DMS 273 treated with DMSO at 0.1 percent for 48 hours (cell line): ENCODE data around the gene PDZD2.
"Not testable (repeated sequence)": the region's sequence is repeated elsewhere in the genome, so short reads cannot be mapped to it uniquely, and the experiment has no call there.

ENCODE experiments used
- DNase-seq: peaks from one replicate; lab custom pipeline; 2025; lab: John Stamatoyannopoulos, UW

The PDZD2 gene

DNA sequence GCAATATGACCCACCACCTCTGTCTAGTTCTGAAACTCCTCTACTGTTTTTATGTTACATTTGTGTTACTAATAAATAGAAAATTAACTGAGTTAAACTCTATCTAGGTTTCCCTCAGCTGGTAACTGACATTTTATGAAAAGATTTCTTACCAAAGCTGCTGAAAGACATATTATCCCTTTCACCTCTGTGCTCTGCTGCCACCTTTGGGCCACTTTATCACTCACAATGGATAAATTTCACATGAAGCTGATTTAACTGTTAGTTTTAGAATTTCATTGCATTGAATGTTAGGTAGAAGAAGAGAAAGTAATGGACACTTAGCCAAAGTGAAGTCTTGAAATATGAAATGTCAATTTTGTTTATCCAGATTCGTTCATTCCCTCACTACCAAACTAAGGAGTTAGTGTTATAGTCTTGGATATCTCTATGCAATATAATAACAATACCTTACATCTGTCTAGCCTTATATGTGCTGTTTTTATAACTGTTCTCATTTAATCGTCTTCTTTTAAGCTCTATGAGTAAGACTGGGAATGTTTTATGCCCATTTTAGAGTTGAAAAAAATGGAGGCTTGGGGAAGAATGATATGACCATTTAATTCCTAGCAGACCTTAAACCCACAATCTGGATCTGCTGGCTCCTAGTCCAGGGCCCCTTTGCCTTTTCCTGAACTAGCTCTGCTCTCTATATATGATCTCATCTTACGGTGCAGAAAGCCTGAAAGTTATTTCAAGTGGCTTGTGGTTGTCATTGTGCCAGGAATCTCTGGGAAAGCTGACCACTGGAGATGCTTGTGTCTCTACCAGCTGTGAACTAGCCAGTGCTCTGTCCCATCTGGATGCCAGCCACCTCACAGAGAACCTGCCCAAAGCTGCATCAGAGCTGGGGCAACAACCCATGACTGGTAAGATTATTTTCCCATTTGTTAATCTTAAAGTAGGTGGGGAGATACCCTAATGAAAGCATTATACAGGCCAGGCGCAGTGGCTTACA lies 438.1 kb downstream of the PDZD2 start:
- DNase-seq = peak; percentile 16

DNA sequence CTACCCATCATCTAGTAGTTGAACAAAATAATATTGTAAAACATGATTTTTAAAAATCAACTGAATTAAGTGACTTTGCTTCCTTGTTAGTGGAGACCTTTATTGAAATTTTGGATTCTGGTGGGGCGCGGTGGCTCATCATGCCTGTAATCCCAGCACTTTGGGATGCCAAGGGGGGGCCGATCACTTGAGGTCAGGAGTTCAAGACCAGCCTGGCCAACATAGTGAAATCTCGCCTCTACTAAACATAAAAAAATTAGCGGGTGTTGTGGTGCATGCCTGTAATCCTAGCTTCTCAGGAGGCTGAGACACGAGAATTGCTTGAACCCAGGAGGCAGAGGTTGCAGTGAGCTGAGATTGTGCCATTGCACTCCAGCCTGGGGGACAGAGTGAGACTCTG lies 439.9 kb downstream of the PDZD2 start:
- DNase-seq = not testable (repeated sequence)

DNA sequence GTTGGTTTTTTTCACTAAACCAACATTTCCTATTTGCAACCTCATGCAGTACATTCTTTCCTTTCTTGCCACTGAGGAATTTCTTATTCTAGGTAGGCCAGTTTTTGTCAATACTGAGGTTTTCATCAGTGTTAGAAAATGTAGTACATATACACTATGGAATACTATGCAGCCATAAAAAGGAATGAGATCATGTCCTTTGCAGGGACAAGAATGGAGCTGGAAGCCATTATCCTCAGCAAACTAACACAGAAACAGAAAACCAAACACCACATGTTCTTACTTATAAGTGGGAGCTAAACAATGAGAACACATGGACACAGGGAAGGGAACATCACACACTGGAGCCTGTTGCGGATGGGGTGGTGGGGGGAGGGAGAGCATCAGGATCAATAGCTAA lies 441.6 kb downstream of the PDZD2 start:
- DNase-seq = not testable (repeated sequence)

DNA sequence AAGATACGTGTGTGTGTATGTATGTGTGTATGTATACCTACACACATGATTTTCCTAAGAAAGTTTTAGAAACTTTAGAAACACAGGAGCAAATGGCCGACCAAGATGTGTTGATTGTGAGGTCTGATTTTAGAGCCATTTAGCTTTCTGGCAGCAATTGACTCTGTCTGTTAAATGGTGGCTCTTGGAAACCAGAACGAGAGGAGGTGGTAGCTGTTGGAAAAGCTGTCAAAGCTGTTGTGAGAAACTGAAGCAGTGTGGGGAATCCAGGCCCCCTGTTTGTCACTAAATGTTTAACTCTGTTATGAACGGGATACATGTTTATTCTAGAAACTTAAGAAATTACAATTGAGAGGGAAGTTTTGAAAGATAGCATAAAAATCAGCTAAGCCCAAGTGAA lies 443.8 kb downstream of the PDZD2 start:
- DNase-seq = no peak

DNA sequence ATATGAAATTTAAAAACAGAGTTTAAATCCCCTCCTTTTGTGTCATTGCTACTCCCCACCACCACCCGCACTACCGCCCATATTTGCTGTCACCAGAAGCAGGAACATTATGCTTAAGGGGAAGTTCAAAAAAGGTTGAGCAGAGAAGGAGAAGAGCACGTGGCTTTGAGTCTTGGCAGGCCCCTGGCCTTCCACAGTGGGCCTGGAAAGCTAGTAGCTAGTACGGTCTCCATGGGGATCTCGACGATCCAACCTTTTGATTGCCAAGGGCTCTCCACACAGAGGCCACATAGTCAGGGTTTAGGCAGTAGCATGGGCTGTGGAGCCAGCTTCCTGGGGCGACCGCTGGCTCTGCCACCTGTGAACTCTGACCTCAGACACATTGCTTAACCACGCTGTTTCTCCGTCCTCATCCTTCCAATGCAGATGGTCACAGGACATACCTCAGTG lies 445.1 kb downstream of the PDZD2 start:
- no peak for DNase-seq

DNA sequence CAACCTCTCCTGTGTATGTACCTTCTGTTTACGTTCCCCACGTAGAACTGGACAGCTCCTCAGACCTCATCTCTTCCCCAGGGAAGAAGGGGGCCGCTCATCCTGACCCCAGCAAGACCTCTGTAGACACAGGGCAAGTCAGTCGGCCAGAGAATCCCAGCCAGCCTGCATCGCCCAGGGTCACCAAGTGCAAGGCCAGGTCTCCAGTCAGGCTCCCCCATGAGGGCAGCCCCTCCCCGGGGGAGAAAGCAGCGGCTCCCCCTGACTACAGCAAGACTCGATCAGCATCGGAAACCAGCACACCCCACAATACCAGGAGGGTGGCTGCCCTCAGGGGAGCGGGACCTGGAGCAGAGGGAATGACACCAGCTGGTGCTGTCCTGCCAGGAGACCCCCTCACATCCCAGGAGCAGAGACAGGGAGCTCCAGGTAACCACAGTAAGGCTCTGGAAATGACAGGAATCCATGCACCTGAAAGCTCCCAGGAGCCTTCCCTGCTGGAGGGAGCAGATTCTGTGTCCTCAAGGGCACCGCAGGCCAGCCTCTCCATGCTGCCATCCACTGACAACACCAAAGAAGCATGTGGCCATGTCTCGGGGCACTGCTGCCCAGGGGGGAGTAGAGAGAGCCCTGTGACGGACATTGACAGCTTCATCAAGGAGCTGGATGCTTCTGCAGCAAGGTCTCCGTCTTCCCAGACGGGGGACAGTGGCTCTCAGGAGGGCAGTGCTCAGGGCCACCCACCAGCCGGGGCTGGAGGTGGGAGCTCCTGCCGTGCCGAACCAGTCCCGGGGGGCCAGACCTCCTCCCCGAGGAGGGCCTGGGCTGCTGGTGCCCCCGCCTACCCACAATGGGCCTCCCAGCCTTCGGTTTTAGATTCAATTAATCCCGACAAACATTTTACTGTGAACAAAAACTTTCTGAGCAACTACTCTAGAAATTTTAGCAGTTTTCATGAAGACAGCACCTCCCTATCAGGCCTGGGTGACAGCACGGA lies 448.5 kb downstream of the PDZD2 start:
- DNase-seq = no peak

DNA sequence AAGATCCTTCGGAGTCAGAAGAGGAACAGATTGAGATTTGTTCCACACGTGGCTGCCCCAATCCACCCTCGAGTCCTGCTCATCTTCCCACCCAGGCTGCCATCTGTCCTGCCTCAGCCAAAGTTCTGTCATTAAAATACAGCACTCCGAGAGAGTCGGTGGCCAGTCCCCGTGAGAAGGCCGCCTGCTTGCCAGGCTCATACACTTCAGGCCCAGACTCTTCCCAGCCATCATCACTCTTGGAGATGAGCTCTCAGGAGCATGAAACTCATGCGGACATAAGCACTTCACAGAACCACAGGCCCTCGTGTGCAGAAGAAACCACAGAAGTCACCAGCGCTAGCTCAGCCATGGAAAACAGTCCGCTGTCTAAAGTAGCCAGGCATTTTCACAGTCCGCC lies 449.3 kb downstream of the PDZD2 start:
- no peak for DNase-seq

DNA sequence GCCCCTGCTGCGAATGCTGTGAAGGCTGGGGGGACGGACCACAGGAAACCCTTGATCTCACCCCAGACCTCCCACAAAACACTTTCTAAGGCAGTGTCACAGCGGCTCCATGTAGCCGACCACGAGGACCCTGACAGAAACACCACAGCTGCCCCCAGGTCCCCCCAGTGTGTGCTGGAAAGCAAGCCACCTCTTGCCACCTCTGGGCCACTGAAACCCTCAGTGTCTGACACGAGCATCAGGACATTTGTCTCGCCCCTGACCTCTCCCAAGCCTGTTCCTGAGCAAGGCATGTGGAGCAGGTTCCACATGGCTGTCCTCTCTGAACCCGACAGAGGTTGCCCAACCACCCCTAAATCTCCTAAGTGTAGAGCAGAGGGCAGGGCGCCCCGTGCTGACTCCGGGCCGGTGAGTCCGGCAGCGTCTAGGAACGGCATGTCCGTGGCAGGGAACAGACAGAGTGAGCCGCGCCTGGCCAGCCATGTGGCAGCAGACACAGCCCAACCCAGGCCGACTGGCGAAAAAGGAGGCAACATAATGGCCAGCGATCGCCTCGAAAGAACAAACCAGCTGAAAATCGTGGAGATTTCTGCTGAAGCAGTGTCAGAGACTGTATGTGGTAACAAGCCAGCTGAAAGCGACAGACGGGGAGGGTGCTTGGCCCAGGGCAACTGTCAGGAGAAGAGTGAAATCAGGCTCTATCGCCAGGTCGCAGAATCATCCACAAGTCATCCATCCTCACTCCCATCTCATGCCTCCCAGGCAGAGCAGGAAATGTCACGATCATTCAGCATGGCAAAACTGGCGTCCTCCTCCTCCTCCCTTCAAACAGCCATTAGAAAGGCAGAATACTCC lies 450.4 kb downstream of the PDZD2 start:
- DNase-seq = no peak

DNA sequence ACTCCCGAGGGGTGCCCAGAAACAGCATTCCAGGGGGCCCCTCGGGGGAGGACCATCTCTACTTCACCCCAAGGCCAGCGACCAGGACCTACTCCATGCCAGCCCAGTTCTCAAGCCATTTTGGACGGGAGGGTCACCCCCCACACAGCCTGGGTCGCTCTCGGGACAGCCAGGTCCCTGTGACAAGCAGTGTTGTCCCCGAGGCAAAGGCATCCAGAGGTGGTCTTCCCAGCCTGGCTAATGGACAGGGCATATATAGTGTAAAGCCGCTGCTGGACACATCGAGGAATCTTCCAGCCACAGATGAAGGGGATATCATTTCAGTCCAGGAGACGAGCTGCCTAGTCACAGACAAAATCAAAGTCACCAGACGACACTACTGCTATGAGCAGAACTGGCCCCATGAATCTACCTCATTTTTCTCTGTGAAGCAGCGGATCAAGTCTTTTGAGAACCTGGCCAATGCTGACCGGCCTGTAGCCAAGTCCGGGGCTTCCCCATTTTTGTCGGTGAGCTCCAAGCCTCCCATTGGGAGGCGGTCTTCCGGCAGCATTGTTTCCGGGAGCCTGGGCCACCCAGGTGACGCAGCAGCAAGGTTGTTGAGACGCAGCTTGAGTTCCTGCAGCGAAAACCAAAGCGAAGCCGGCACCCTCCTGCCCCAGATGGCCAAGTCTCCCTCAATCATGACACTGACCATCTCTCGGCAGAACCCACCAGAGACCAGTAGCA lies 451.3 kb downstream of the PDZD2 start:
- no peak for DNase-seq

DNA sequence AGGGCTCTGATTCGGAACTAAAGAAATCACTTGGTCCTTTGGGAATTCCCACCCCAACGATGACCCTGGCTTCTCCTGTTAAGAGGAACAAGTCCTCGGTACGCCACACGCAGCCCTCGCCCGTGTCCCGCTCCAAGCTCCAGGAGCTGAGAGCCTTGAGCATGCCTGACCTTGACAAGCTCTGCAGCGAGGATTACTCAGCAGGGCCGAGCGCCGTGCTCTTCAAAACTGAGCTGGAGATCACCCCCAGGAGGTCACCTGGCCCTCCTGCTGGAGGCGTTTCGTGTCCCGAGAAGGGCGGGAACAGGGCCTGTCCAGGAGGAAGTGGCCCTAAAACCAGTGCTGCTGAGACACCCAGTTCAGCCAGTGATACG lies 451.8 kb downstream of the PDZD2 start:
- DNase-seq = no peak

DNA sequence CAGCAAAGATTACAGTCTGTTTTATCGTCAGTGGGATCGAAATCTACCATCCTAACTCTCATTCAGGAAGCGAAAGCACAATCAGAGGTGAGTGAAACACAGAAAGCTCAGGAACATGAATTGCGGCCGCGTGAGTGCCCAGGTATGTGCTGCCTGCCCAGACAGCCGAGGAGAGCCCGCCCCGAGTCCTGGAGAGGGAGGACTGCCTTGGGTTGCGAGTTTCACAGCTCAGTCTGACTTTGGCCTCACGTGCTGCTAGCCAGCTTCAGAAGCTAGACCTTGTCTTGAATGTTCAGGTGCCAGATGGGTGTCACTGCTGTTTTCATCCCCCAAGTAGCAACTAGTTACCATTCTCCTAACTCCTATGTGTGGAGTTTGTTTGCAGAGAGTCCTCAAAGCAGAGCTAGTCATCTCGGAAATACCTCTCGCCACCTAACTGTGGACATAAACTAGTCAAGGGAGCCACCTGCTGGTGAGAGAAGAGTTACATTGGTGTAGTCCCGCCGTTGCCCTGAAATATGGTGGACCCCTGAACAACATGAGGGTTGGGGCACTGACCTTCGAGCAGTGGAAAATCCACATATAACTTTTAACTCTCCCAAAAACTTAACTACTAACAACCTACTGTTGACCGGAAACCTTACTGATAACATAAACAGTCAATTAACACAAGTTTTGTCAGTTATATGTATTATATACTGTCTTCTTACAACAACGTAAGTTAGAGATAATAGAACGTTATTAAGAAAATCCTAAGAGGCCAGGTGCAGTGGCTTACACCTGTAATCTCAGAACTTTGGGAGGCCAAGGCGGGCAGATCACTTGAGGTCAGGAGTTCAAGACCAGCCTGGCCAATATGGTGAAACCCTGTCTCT lies 454.2 kb downstream of the PDZD2 start:
- DNase-seq = peak; percentile 64

DNA sequence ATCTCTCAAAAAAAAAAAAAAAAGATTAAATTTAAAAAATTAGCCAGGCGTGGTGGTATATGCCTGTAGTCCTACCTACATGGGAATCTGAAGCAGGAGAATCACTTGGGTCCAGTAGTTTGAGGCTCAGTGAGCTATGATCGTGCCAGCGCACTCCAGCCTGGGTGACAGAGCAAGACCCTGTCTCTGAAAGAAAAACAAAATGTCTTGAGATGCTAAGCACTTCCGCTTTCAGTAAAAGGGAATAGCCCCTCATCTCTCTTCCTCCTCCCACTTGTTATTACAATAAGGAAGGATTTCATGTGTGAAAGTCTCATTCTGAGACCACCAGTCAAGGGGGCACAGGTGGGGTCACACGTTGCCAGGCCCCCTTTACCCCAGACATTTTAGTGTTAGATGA lies 455.8 kb downstream of the PDZD2 start:
- DNase-seq = no peak

DNA sequence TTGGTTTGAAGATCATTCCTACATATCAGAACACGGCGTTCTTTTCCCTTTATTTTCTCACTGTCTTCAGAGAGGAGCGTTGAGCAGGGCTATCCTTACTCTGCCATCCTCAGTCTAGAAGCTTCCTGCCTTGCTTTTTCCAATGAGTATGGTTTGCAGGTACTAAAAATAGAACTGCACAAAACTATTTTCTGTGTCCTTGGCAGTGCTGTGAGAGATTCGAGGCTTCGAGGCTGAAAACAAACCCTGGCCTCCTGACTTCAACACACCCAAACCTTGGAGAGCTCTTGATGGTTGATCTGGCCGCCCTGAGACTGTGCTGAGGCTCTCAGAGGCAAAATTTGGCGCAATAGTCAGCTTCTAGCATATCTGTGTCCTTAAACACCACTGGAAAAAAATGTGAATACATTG lies 456.3 kb downstream of the PDZD2 start:
- DNase-seq = no peak

DNA sequence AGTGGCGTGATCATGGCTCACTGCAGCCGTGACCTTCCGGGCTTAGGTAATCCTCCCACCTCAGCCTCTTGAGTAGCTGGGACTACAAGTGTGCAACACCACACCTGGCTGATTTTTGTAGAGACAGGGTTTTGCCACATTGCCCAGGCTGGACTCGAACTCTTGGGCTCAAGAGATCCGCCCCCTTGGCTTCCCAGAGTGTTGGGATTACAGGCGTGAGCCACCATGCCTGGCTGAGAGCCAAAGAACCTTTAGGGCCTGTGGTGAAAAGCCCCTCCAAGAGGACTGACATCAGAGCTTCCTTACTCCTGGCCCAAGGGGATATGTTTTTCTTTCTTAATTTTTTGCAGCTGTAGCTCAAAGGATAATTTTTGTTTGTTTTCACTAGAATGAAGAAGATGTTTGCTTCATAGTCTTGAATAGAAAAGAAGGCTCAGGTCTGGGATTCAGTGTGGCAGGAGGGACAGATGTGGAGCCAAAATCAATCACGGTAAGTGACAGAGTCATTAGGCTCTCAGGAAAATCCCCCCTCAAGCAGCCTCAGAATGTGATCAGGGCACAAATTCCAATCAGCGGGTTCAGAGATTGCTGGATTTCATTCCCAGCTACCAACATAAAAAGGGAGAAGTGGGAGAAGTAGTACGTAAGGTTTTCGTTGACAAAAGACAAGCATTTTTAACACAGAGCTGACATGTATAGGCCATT lies 458.1 kb downstream of the PDZD2 start:
- DNase-seq = no peak

DNA sequence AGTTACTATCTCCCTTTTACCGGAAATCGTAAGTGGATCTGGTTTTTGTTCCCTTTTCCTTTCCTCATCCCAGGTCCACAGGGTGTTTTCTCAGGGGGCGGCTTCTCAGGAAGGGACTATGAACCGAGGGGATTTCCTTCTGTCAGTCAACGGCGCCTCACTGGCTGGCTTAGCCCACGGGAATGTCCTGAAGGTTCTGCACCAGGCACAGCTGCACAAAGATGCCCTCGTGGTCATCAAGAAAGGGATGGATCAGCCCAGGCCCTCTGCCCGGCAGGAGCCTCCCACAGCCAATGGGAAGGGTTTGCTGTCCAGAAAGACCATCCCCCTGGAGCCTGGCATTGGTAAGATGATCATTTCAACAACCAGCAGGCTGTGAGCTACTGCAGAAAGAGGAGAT lies 459.4 kb downstream of the PDZD2 start:
- no peak for DNase-seq

DNA sequence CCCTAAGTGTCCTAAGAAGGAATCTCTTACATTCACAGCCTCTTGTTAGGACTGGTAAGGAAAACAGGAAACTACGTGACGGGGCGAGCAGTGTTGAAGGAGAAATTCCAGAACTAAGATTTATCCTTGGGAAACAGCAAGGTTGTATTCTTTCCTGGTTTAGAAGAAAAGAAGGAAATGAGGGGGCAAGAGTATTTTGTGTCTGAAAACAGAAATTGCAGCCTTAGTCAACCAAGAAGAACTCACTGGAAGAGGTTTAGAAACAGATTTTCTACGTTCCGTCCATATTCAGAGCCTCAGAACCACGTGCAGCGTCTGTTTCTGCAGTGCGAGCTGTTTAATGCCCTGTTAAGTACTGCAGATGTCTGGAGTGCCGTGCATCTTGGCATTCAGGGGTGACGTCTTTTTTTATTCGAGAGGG lies 460.0 kb downstream of the PDZD2 start:
- DNase-seq = no peak

DNA sequence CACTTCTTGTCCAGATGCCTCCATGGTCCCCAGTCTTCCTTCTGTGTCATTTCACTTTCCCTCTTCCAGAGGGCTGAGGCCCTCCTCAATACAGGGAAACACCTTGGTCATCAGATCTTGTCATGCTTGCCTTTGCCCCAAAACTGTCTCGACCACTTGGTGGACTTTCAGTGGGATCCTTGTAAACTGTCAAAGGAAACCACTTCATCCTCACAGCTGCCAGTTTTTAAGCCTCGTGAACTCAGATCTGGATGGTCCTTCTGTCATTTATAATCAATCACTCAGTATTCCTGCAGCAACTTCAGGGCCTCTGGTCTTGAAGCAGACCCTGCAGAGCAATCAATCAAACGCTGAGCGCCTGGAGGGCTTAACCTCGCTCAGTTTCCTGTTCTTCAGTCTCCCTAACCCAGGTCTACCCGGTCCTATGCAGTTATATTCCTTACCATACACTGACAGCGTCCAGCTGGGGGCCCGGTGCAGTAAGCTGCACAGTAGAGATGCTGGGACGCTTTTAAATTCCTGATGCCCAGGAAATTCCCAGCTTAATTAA lies 460.6 kb downstream of the PDZD2 start:
- DNase-seq = no peak

DNA sequence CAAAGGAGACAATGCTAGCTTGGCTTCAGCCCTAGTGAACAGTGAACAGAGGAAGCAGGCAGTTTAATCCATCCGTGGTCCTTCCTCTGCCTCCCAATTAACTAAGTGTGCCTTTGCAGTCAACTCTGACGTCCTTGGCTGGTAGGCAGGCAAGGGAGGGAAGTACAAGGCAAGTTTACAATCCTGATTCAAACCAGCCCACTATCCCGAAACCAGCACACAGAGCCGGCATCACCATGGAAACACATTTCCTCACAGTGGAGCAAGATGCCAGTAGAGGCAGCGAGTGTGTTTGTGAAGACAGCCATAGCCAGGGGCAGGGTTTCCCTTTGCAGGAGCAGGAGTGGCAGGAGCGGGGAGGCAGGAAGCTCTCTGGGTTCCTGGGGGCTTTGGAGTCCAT lies 461.3 kb downstream of the PDZD2 start:
- no peak for DNase-seq
